Pancreas (tissue), 10 donors: ENCODE data around the gene KIAA0319L. TPM values are rescaled to one million over a fixed set of nuclear protein-coding genes. Genes with fewer than 3 reads are reported as not detected.

Experiments used
- ATAC-seq, 4 donors: fragments of 200-7000 bp; cut with Tn5 transposase; one replicate each; pipeline versions ENCODE4 v1.8.0 to v1.9.1; 2020; ENCODE audit warnings: mild to moderate bottlenecking in 4 of 4, moderate library complexity in 4 of 4
- DNase-seq, 6 donors: peaks; one replicate each; pipeline ENCODE4 v3.0.0-alpha.2; 2020
- FAIRE-seq: peaks from 2 replicates; lab custom pipeline; 2012; peaks lifted over from hg19 to GRCh38; lab: Jason Lieb, UNC
- H3K27ac ChIP-seq, 4 donors: fragments of 200-600 bp; sonication (generic); 1 replicate in 3 of 4; 2 replicates in 1 of 4; pipeline versions ENCODE4 v1.5.0 to v1.8.0; 2020
- H3K27me3 ChIP-seq, 4 donors: fragments of 200-600 bp; one replicate each; pipeline ENCODE4 v1.8.0; 2021
- H3K36me3 ChIP-seq, 3 donors: fragments of 200-600 bp; sonication (generic) in 1 of 3; one replicate each; pipeline versions ENCODE4 v1.5.0 to v1.8.0; 2020 to 2021
- H3K4me1 ChIP-seq, 3 donors: fragments of 200-600 bp; one replicate each; pipeline ENCODE4 v1.8.0; 2021
- H3K4me3 ChIP-seq, 4 donors: fragments of 200-600 bp; sonication (generic) in 2 of 4; one replicate each; pipeline versions ENCODE4 v1.5.0 to v1.8.0; 2020 to 2021
- H3K9me3 ChIP-seq, 4 donors: fragments of 200-600 bp; one replicate each; pipeline ENCODE4 v1.8.0; 2021
- CTCF ChIP-seq, 4 donors: fragments of 200-600 bp; sonication (generic) in 3 of 4; IDR thresholded peaks; one replicate each; pipeline versions ENCODE4 v1.5.0 to v1.8.0; 2021; ENCODE audit warnings: antibody characterized with exemption in 4 of 4
- WGBS, 2 donors: extraction: QIAGEN DNeasy Blood & Tissue Kit; methylation state at CpG; one replicate each; pipeline ENCODE4 v1.1.7; 2013; 5-methylcytosine and 5-hydroxymethylcytosine counted together
- intact Hi-C, 3 donors: fragments of 100-400 bp; cut with DNase I; formaldehyde crosslinking; loops; one replicate each; pipeline versions ENCODE4 v1.11.1 to v1.14.2; 2022
- polyA plus RNA-seq, 2 donors: library from polyadenylated mRNA; stranded (reverse); fragments of 200-250 nt; gene quantifications; one replicate each; pipeline ENCODE4 v1.2.3, GENCODE V29; 2013
- total RNA-seq, 6 donors: library from RNA; stranded (reverse); fragmentation: NEBNext Ultra II Directional in 4 of 6; extraction: Animal tissue kit (Norgen Biotek cat#: 25700) in 4 of 6; gene quantifications; one replicate each; pipeline versions ENCODE4 v1.2.1 to v1.2.4, GENCODE V29; 2021 to 2023
- donor health status: healthy with polysubstance abuse.
- donor health status: DM: no; HTN: no; CAD: no; lungs with moderate emphysema.
- donor health status: DM: no; HTN: no; CAD: no.
- donor health status: control.
- donor health status: control.
- donor health status: Bipolar disorder and iron deficiency.
- donor health status: DM: yes; HTN: yes; CAD: no.
- donor health status: DM: no; HTN: no; CAD: no.
- donor health status: DM: no; HTN: no; CAD: no.
- donor health status: DM: yes; HTN: yes; CAD: no.

The KIAA0319L gene
- total and polyA plus RNA-seq, 8 donors, result 22.9 to 50.8 (median 44.1) TPM

- WGBS, 2 donors, result 9 to 11% methylated on average over 10 of the region's 10 CpGs
- ATAC-seq, result peak; percentile 44 to 57 (median 51)
- Histone ChIP-seq H3K27ac (peak overlapping the region; percentile 49 to 99 (median 92)), H3K4me1 (peaks cover 25 to 39% (median 35%) of the 10 kb centered on the region in 3 donors), H3K9me3 (no peaks in the 10 kb centered on the region), H3K27me3 (no peaks in the 10 kb centered on the region), H3K4me3 (peak overlapping the region in 3 of 4 donors; percentile 75 to 91 (median 82)), H3K36me3 (peaks cover 0 to 13% (median 0%) of the 10 kb centered on the region in 3 donors)
- no peak for TF ChIP-seq CTCF (IDR thresholded peaks at IDR 0.05)
- no peak for DNase-seq
- intact Hi-C loops, result no loop called here
- no peak for FAIRE-seq
Observed at GRCh38 chr1:35555601-35556477, 1.4 kb downstream of the KIAA0319L start.

- no peak for ATAC-seq
- no peak for FAIRE-seq
- intact Hi-C loops, result no loop called here
- H3K36me3 ChIP-seq, result peaks cover 0 to 15% (median 0%) of the 10 kb centered on the region in 3 donors
- no peaks in the 10 kb centered on the region for H3K9me3 ChIP-seq
- peak overlapping the region in 3 of 4 donors; percentile 49 to 99 (median 94) for H3K27ac ChIP-seq
- 27 to 43% methylated on average over 4 of the region's 4 CpGs for WGBS, 2 donors
- no peaks in the 10 kb centered on the region for H3K27me3 ChIP-seq
- no peak for DNase-seq
- peak overlapping the region in 2 of 4 donors; percentile 75 to 82 for H3K4me3 ChIP-seq
- no peak for TF ChIP-seq CTCF (IDR thresholded peaks at IDR 0.05)
- peaks cover 25 to 39% (median 35%) of the 10 kb centered on the region in 3 donors for H3K4me1 ChIP-seq
Observed at GRCh38 chr1:35555212-35555584, 2.0 kb downstream of the KIAA0319L start.

GRCh38 chr1:35554266-35555211 lies 2.7 kb downstream of the KIAA0319L start:
- peak in 2 of 4 donors; percentile 10 to 22 for ATAC-seq
- Histone ChIP-seq H3K4me3 (peak overlapping the region in 2 of 4 donors; percentile 75 to 82), H3K9me3 (no peaks in the 10 kb centered on the region), H3K27ac (peak overlapping the region in 3 of 4 donors; percentile 49 to 99 (median 94)), H3K4me1 (peaks cover 27 to 39% (median 35%) of the 10 kb centered on the region in 3 donors), H3K27me3 (no peaks in the 10 kb centered on the region), H3K36me3 (peaks cover 0 to 22% (median 0%) of the 10 kb centered on the region in 3 donors)
- DNase-seq, result peak in 3 of 6 donors; percentile 65 to 67 (median 67)
- WGBS, 2 donors, result 23% methylated on average over 7 of the region's 7 CpGs
- TF ChIP-seq CTCF (IDR thresholded peaks at IDR 0.05), result no peak
- FAIRE-seq, result peak; percentile 13
- intact Hi-C loops, result no loop called here

GRCh38 chr1:35553851-35554250 lies 3.4 kb downstream of the KIAA0319L start:
- H3K27me3 ChIP-seq, result no peaks in the 10 kb centered on the region
- H3K27ac ChIP-seq, result peak overlapping the region in 2 of 4 donors; percentile 94 to 99
- H3K4me3 ChIP-seq, result peak overlapping the region in 1 of 4 donors; percentile 75
- no peak for TF ChIP-seq CTCF (IDR thresholded peaks at IDR 0.05)
- H3K4me1 ChIP-seq, result peaks cover 32 to 39% (median 35%) of the 10 kb centered on the region in 3 donors
- H3K9me3 ChIP-seq, result no peaks in the 10 kb centered on the region
- FAIRE-seq, result no peak
- H3K36me3 ChIP-seq, result peaks cover 0 to 22% (median 0%) of the 10 kb centered on the region in 3 donors
- intact Hi-C loops, result no loop called here
- 36 to 48% methylated on average over 2 of the region's 2 CpGs for WGBS, 2 donors
- DNase-seq, result no peak
- ATAC-seq, result no peak
